H1 (cell line): ENCODE data around the gene FKBP1B. TPM values are rescaled to one million over a fixed set of nuclear protein-coding genes. Genes with fewer than 3 reads are reported as not detected.

Experiments
- CHD1 ChIP-seq: IDR thresholded peaks from 2 replicates; pipeline ENCODE4 v1.6.1; 2012; ENCODE audit warnings: low read depth, low read length, improper control_type of control experiment
- CTBP2 ChIP-seq: IDR thresholded peaks from 2 replicates; pipeline ENCODE4 v1.7.0; 2011; ENCODE audit warnings: borderline replicate concordance, mild to moderate bottlenecking, moderate library complexity, mixed read lengths, low read length; ENCODE audit not compliant: insufficient read depth, insufficient read length
- HDAC2 ChIP-seq, 2 experiments: fragments of 300-600 bp in 1 of 2; sonication (generic) in 1 of 2; IDR thresholded peaks; 2 replicates each; pipeline ENCODE4 v1.6.1; 2011 to 2012; ENCODE audit warnings: low read depth in 2 of 2, low read length in 2 of 2, mild to moderate bottlenecking in 2 of 2, moderate library complexity in 2 of 2, borderline replicate concordance in 1 of 2, inconsistent platforms in 1 of 2
- POLR2A ChIP-seq, 2 experiments: IDR thresholded peaks; 1 replicate in 1 of 2; 2 replicates in 1 of 2; pipeline ENCODE4 v1.6.1; 2011; ENCODE audit warnings: low read depth in 2 of 2, low read length in 2 of 2, mild to moderate bottlenecking in 2 of 2; ENCODE audit errors: control extremely low read depth in 1 of 2
- RBBP5 ChIP-seq: IDR thresholded peaks from 2 replicates; pipeline ENCODE4 v1.7.1; 2012; ENCODE audit warnings: low read depth, mild to moderate bottlenecking, inconsistent platforms, low read length, moderate library complexity, borderline replicate concordance
- SRF ChIP-seq: IDR thresholded peaks from 2 replicates; pipeline ENCODE4 v1.6.1; 2011; ENCODE audit warnings: mild to moderate bottlenecking, low read depth, low read length, moderate library complexity
- polyA plus RNA-seq, 7 experiments: library from polyadenylated mRNA; depleted of rRNA in 3 of 7; stranded (reverse) in 5 of 7; unstranded in 2 of 7; fragments of >200 nt in 5 of 7; fragments of 200-250 nt in 2 of 7; gene quantifications; 1 replicate in 5 of 7; 2 replicates in 1 of 7; 4 replicates in 1 of 7; pipeline versions ENCODE4 v1.2.1 to v1.2.3, GENCODE V29; 2011 to 2013; ENCODE audit warnings: missing spikeins in 2 of 7, mixed read lengths in 2 of 7
- total RNA-seq: library from RNA; stranded (reverse); fragmentation: NEBNext Ultra II Directional; extraction: Animal tissue kit (Norgen Biotek cat#: 25700); gene quantifications from 2 replicates; pipeline ENCODE4 v1.2.1, GENCODE V29; 2021

The FKBP1B gene
- total and polyA plus RNA-seq, 2 of the 8 experiments (the other 6 are each of a cell fraction or from before 2014, with no cell fraction given), result 50.8 to 151 TPM

DNA sequence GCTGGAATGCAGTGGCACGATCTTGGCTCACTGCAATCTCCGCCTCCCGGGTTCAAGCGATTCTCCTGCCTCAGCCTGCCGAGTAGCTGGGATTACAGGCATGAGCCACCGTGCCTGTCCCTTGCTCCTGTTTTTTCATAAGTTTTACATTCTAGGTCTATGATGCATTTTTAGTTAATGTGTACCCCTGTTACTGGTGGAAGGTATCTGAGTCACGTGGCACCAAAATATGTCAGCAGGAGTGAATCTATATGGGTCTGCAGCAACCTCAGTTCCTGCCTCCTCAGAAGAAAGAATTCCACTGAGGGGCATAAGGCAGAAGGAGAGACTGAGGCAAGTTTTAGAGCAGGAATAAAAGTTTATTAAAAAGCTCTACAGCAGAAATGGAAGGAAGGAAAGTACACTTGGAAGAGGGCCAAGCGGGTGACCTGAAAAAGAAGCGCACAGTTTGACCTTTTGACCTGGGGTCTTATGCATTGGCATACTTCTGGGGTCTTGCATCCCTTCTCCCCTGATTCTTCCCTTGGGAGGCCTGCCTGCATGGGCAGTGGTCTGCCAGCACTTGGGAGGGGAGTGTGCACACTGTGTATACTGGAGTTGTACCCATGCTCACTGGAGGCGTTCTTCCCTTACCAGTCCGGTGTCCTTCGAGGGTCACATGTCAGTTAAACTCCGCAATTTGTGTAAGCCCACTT is 40.7 kb upstream of the FKBP1B start (continued):
- no peak for TF ChIP-seq HDAC2 (IDR thresholded peaks at IDR 0.05; ENCODE audit: borderline replicate concordance in 1 of 2, low read depth in 2 of 2, low read length in 2 of 2)
- TF ChIP-seq POLR2A (IDR thresholded peaks at IDR 0.05; ENCODE audit: control extremely low read depth in 1 of 2, low read depth in 2 of 2, low read length in 2 of 2), result no peak
- no peak for TF ChIP-seq CTBP2
- no peak for TF ChIP-seq RBBP5
- TF ChIP-seq CHD1, result no peak
- no peak for TF ChIP-seq SRF
